HG03045 (cell line): ENCODE results near the gene GGA1.
"Not testable (repeated sequence)": the region's sequence is repeated elsewhere in the genome, so short reads cannot be mapped to it uniquely, and the experiment has no call there.

ENCODE experiments used
- ATAC-seq: cut with Tn5 transposase; IDR thresholded peaks from one replicate; pipeline ENCODE4 v1.9.1; 2021; ENCODE audit warnings: mild to moderate bottlenecking, moderate library complexity; ENCODE audit not compliant: unreplicated experiment

GGA1 gene

DNA sequence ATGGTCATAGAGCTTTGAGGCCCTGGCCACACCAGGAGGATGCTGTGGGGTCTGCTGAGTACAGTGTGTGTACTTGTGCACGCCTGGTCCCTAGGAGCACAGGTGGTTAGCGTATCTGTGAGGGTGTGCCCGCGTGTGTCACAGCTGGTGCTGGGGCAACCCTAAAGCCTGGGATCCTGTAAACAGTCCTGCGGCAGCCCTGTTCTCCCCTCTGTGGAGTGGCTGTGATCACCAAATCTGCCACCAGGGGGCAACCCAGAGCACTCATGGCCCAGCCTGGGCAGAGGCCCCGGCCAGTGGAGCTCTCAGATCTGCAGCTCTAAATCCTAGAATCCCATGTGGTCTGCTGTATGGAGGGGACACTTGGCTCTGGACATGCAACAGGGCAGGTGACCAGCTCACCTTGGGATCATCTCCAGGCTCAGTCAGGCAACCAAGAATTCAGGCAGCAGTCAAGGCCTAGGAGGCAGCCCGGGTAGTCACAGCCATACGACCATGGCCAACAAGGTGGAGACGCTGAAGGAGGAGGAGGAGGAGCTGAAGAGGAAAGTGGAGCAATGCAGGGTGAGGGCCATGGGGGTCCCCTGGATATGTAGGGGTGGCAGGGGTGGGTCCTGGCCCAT, 34.7 kb downstream of the GGA1 start:
- no peak for ATAC-seq

DNA sequence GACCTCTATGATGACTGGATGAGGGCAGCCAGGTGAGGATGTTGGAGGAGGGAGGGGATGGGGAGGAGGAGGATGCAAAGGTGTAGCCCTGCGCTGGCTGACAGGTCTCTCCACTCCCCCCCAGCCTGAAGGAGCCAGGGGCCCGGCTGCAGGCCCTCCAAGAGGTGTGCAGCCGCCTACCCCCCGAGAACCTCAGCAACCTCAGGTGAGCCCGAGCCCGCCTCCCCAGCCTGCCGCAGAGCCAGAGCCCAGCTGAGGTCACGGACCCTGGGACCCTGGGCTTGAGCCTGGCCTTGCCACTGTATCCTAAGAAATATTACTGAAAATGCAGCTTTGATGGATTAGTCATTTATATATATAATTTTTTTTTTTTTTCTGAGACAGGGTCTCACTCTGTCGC, 38.7 kb downstream of the GGA1 start:
- ATAC-seq = no peak

DNA sequence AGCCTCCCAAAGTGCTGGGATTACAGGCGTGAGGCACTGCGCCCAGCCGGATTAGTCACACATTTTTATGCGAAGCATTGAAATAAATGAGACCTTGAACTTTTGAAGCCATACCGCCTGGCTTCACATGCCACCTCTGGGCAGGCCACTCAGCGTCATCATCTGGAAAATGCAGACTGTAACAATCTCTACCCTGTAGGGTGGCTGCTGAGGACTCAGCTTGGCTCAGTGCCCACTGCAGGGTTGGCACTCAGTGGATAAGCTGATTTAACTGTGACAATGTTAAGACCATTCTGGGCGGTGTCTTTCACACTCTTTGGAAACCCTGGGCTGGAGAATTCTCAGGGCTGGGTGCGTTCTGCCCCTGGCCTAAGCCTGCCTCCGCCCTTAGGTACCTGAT, 39.3 kb downstream of the GGA1 start:
- no peak for ATAC-seq

DNA sequence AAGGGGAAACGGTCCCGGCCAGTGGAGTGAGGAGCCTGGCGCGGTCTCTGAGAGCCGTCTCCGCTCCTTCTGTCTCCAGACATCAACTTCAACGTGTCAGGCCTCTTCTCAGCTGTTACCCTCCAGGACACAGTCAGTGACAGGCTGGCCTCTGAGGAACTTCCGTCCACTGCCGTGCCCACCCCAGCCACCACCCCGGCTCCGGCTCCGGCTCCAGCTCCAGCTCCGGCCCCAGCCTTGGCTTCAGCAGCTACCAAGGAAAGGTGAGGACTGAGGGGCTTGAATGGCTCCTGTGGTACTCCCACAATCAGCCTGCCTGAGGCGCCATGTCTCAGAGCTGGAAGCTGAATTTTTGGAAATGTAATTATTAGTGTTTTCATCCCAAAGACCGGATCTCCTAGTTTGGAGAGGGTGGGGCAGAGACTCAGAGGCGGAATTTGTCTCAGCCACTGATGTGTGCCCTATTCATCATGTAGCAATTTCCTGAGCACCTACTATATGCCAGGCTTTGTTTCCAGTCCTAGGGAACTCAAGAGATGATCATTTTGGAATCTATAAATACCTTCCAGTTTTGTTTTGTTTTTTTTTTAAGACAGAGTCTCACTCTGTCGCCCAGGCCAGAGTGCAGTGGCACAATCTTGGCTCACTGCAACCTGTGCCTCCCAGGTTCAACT, 42.0 kb downstream of the GGA1 start:
- no peak for ATAC-seq

DNA sequence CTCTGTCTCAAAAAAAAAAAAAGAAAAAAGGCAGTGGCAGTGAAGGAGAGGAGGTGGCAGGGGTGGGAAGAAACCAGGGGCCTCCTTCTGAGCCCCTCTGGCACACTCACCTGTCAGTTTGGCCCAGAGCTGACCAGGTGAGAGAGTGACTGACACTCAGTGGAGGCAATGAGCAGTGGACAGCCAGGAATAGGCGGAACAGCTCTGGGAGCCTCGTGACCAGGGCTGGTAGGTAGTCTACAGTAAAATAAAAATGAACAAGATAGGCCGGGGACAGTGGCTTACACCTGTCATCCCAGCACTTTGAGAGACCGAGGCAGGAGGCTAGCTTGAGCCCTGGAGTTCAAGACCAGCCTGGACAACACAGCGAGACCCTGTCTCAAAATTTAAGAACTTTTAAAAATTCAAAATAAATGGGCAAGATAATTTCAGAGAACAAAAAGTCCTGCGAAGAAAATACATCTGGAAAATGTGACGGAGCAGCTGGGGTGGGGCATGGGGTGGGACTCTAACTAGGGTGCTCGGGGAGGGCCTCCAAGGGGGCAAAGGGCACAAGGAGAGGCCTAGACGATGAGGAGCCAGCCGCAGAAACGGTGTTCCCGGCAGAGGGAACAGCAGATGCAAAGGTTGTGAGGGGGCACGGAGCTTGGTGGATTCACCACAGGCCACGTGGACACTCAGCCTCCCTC, 46.1 kb downstream of the GGA1 start:
- ATAC-seq = no peak

DNA sequence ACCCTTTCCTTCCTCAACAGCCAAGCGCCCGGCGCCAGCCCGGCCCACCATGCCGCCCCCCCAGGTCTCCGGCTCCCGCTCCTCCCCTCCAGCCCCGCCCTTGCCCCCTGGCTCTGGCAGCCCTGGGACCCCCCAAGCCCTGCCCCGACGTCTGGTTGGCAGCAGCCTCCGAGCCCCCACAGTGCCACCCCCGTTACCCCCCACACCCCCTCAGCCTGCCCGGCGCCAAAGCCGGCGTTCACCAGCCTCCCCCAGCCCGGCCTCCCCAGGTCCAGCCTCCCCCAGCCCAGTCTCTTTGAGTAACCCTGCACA, 46.6 kb downstream of the GGA1 start:
- no peak for ATAC-seq

DNA sequence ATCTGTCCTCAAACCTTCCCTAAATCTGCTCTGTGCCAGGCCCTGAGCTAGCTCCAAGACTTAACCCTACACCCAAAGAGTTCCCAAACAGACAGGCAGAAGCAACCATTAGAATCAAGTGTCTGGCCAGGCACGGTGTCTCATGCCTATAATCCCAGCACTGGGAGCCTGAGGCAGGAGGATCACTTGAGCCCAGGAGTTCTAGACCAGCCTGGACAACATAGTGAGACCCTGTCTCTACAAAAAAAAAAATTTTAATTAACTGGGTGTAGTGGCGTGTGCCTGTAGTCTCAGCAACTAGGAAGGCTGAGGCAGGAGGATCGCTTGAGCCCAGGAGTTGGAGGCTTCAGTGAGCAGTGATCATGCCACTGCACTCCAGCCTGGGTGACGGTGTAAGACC, 47.9 kb downstream of the GGA1 start:
- ATAC-seq = not testable (repeated sequence)

DNA sequence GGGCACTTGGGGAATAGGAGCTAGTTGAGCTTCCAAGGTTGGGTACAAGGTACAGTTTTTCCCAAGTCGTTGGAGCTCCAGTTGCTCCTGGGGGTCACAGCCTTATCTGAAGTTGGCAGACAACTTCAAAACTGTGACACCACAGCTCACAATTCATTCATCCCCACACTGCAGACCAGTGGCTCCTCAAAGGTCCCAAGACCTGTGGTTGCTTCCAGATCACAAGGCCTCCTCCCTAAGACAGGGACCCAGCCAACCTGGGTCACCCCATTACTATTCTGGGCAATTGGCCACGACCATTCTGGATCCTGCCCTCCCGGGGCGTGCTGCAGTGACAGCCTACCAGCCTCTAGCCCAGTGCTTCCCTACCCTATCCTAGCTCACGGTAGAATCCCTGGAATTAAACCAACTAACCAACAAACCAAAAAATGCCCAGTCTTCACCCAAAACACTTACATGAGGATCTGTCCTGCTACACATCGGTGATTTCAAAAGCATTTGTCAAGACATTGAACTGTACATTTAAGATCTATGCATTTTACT, 49.0 kb downstream of the GGA1 start:
- ATAC-seq = no peak

DNA sequence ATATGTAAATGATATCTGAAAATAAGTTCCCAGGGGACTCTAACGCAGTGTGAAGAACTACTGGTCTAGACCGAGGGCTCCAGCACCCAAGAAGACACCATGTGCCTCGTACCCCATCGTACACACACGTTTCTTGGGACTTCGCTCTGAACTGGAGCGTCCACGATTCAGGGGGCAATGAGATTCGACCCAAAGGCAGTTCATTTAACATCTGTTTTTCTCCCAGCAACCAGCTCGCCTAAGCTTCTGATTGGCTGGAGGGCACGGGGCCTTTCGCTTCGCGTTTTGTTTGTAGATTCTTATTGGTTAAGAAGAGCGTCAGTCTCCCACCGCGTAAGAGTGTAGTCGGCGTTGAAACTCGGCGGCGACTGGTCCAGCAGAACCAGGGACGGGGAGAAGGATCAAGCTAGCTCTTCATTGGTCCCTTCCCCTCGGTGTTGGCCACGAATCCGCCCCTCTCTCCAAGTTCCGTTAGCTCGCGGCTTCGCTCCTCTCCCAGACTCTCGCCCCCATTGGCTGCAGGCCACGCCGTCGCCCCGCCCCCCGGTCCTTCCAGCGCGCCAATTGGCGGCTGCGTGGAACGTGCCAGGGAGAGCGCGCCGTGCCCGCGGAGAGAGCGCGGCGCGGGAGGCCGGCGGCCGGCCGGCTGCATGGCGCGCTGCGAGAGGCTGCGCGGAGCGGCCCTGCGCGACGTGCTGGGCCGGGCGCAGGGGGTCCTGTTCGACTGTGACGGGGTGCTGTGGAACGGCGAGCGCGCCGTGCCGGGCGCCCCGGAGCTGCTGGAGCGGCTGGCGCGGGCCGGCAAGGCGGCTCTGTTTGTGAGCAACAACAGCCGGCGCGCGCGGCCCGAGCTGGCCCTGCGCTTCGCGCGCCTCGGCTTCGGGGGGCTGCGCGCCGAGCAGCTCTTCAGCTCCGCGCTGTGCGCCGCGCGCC, 49.8 kb downstream of the GGA1 start, which contains the start of gene PDXP:
Gene PDXP (plus strand): TSS at position 591 of the 933 bp plus-strand sequence. CDS start 60 bp downstream, at position 651.
- peak; percentile 86 for ATAC-seq

DNA sequence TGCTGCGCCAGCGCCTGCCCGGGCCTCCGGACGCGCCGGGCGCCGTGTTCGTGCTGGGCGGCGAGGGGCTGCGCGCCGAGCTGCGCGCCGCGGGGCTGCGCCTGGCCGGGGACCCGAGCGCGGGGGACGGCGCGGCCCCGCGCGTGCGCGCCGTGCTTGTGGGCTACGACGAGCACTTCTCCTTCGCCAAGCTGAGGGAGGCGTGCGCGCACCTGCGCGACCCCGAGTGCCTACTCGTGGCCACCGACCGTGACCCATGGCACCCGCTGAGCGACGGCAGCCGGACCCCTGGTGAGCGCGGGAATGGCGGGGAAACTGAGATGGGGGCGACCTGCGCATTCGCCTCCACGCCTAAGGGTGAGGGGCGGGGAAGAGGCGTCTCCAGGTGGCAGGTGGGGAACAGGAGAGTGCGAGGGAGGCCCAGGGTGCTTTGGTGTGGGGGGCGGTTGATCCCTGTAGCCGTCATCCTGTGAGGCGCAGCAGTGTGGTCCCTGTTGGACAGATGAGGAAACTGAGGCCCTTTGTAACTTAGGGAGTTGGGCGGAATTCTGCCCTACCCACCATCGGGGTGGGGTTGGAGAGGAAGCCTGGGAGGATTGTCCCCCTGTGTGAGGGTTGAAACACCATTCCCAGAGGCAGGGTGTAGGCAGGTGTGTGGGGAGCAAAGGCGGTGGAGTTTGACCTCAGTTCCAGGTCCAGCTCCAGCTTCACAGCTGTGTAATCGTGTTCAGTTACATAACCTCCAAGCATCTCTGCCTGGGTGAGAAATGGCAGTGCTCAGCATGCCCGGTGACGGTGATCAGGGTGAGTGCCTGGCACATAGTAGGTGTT, 50.6 kb downstream of the GGA1 start:
- peak; percentile 6 for ATAC-seq

DNA sequence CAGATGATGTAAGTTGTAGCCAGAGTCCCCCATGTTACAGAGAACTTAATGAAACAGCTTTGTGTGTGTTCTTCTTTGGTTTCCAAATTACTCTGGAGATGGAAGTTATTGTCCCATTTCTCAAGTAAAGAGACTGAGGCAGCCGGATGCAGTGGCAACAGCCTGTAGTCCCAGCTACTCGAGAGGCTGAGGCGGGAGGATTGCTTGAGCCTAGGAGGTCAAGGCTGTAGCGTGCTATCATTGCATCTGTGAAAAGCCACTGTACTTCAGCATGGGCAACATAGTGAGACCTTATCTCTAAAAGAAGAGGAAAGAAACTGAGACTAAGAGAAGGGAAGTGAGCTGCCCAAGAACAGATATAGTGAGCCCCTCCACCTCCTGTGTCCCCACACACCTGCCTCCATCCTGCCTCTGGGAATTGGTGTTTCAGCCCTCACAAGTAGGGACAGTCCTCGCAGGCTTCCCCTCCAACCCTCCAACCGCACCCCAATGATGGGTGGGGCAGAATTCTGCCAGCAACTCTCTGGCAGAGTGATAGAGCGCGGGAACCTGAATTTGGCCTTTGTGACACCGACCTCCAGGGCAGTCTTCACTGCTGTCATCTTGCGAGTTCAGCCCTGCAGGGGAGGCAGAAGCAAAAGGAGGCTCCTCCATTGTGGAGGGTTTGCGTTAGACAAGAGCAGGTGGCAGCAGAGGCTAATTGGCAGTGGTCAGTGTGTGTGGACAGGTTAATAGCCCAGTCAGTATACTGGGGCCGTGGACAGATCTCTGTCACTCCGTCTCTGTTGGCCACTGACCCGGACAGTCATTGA, 51.5 kb downstream of the GGA1 start:
- ATAC-seq = no peak

DNA sequence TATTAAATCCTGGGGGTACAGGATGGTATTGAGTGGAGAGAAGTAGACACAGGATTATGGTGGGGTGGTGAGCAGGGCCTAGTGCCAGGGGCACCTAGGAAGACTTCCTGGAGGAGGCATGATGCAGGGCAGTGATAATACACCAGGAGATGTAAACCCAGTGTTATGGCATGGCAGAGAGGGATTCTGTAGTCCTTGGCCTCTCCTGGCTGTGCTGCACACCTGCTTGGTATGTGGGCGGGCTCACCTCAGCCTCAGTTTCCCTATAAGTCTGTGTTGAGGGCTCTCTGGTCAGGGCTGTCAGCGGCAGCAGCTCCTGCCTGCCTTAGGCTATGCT, 52.0 kb downstream of the GGA1 start:
- ATAC-seq = no peak

DNA sequence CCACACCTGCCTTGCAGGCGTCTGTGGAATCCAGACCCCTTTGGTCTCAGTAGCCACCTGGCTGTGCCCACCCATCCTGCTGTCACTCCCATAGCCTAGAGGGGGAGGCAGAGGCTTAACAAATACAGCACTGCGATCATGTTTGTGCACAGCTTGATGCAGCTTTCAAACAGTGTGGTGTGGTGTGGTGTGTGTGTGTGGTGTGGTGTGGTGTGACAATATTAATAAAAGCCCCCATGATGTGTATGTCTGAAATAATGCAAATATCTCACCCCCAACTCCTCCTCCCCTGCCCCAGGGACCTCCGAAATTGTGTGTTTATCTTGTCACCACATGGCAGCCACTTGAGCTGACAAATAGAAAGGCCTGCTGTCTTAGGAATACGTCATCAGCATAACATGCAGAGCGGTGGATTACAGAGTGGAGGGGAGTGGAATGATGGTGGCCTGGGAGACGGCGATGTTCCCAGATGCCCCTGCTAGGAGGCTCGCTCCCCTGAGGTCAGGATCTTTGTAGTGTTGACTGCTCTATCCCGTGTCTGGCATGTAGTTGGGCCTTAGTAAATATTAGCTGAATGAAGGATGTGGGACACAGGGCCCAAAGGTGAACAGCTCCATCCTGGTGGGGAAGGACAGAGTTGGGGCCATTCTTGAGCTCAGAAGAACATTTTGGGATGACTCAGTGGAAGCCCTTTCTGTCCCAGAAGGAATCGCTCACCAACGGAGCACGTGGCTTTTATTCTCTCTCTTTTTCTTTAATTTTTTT, 52.7 kb downstream of the GGA1 start:
- no peak for ATAC-seq

DNA sequence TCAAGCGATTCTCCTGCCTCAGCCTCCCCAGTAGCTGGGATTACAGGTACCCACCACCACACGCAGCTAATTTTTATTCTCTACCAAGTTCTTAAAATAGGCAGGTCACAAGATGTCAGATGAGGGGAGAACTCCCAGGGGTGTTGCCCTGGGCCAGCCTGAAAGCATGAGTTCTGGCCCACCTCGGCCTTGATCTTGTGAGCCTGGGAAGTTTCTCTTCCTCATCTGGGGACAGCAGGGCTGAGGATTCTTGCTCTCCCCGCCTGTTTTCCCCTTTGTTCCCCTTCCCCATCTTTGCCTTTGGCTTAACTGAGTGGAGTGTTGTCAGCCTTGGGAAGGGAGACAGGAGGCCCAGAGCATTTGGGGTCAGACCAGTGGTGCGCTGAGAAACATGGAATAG, 53.4 kb downstream of the GGA1 start:
- no peak for ATAC-seq

DNA sequence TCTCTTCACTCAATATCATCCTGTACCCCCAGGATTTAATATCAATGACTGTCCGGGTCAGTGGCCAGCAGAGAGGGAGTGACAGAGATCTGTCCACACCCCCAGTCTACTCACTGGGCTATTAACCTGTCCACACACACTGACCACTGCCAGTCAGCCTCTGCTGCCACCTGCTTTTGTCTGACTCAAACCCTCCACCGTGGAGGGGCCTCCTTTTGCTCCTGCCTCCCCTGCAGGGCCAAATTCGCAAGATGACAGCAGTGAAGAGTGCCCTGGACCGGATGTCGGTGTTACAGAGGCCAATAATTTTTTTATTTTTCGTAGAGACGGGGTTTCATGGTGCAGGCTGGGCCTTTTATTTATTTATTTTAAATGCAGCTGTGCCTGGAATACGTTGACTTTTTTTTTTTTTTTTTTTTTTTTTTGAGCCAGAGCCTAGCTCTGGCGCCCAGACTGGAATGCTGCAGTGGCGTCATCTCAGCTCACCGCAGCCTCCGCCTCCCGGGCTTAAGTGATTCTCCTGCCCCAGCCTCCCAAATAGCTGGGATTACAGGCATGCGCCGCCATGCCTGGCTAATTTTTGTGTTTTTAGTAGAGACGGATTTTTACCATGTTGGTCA, 55.0 kb downstream of the GGA1 start:
- no peak for ATAC-seq

DNA sequence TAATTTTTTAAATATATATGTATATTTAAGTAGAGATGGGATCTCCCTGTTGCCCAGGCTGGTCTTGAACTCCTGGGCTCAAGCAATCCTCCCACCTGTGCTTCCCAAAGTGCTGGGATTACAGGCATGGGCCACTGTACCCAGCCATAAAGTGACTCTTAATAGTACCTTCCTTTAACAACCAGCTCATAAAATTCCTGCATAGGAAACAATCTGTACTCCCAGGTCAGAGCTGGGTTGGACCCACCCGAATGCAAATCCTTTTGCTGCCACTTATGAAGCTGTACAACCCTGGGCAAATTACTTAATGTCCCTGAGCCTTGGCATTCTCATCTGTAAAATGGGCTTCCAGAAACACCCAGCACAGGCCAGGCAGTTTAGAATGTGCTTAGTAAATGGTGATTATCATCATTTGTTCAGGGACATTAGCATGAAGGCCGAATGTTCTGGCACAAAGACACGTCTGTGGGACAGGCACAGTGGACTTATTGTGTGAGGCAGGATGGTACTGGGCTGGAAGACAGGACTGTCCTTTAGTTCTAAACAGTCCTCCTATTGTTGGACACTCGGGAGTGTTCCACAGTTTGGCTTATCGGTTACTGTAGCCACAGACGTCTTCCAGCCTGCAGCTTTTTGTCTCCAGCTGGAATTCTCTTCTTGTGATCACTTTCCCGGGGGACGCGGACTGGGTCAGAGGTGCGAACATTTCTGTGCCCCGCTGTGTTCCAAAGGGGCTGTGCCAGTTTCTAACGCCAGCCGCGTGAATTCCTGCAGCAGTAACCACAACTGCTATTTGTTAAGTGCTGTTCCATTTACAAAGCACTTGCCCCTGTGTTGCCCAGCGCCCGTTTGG, 55.8 kb downstream of the GGA1 start:
- ATAC-seq = no peak

DNA sequence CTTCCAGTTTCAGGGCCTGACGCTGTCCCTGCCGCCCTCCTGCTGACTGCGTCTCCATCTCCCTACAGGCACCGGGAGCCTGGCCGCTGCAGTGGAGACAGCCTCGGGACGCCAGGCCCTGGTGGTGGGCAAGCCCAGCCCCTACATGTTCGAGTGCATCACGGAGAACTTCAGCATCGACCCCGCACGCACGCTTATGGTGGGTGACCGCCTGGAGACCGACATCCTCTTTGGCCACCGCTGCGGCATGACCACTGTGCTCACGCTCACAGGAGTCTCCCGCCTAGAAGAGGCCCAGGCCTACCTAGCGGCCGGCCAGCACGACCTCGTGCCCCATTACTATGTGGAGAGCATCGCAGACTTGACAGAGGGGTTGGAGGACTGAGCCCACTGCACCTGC, 56.9 kb downstream of the GGA1 start:
- ATAC-seq = no peak
